Measurements from ENCODE around the gene EIF5AL1.
"Not testable (repeated sequence)": the region's sequence is repeated elsewhere in the genome, so short reads cannot be mapped to it uniquely, and the experiment has no call there.

The EIF5AL1 gene

GRCh38 chr10:79511891-79512583 lies at the start of gene EIF5AL1:
Gene EIF5AL1, plus strand, starts transcription at chr10:79512533. Its CDS starts 117 bp downstream, at chr10:79512650.
- not testable (repeated sequence) for H3K4me3 ChIP-seq (ENCODE audit: low read depth, low read length)

GRCh38 chr10:79463578-79464496 lies 48.5 kb upstream of the EIF5AL1 start:
- H3K4me3 ChIP-seq (ENCODE audit: low read depth, low read length), result no peak overlapping the region
- no peak for TF ChIP-seq CTCF (IDR thresholded peaks at IDR 0.05; ENCODE audit: borderline replicate concordance, insufficient read depth, low read depth, low read length)

GRCh38 chr10:79465341-79465740 lies 47.0 kb upstream of the EIF5AL1 start:
- no peak overlapping the region for H3K4me3 ChIP-seq (ENCODE audit: low read depth, low read length)
- no peak for TF ChIP-seq CTCF (IDR thresholded peaks at IDR 0.05; ENCODE audit: borderline replicate concordance, insufficient read depth, low read depth, low read length)

- TF ChIP-seq CTCF (IDR thresholded peaks at IDR 0.05; ENCODE audit: borderline replicate concordance, insufficient read depth, low read depth, low read length), result no peak
- H3K4me3 ChIP-seq (ENCODE audit: low read depth, low read length), result no peak overlapping the region
These were observed 44.2 kb upstream of the EIF5AL1 start for GRCh38 chr10:79468015-79468560.

GRCh38 chr10:79468841-79469585 lies 43.3 kb upstream of the EIF5AL1 start:
- TF ChIP-seq CTCF (IDR thresholded peaks at IDR 0.05; ENCODE audit: borderline replicate concordance, insufficient read depth, low read depth, low read length), result no peak

GRCh38 chr10:79470096-79470495 lies 42.2 kb upstream of the EIF5AL1 start:
- TF ChIP-seq CTCF (IDR thresholded peaks at IDR 0.05; ENCODE audit: borderline replicate concordance, insufficient read depth, low read depth, low read length), result no peak
- no peak overlapping the region for H3K4me3 ChIP-seq (ENCODE audit: low read depth, low read length)

More at GRCh38 chr10:79468841-79469585, 43.3 kb upstream of the EIF5AL1 start:
- H3K4me3 ChIP-seq (ENCODE audit: low read depth, low read length), result no peak overlapping the region

GRCh38 chr10:79471776-79472175 lies 40.6 kb upstream of the EIF5AL1 start:
- no peak for TF ChIP-seq CTCF (IDR thresholded peaks at IDR 0.05; ENCODE audit: borderline replicate concordance, insufficient read depth, low read depth, low read length)
- no peak overlapping the region for H3K4me3 ChIP-seq (ENCODE audit: low read depth, low read length)

Measured in GM12875 (cell line).